Stimulated activated memory B cell treated with anti-CD40 and anti-IgM and Interleukin-4, amounts not matched to agents 10 μg/mL and 1 μg/mL and 100 μg/mL, for 72 hours (primary cell): ENCODE results near the gene CCDC148.
"Not testable (repeated sequence)": the region's sequence is repeated elsewhere in the genome, so short reads cannot be mapped to it uniquely, and the experiment has no call there.

Experiments used
- ATAC-seq: fragments of 150-1000 bp; cut with Tn5 transposase; 2 replicates; pipeline ENCODE4 v1.10.0; 2021
- H3K27ac Mint-ChIP-seq: one replicate; pipeline ENCODE4 v1.8.0; 2022; ENCODE audit warnings: mild to moderate bottlenecking, mixed read lengths
- H3K27me3 Mint-ChIP-seq: one replicate; pipeline ENCODE4 v1.8.0; 2022; ENCODE audit warnings: mixed read lengths
- H3K36me3 Mint-ChIP-seq: one replicate; pipeline ENCODE4 v1.8.0; 2022; ENCODE audit warnings: mixed read lengths
- H3K4me1 Mint-ChIP-seq: one replicate; pipeline ENCODE4 v1.8.0; 2022; ENCODE audit warnings: mixed read lengths
- H3K4me3 Mint-ChIP-seq: one replicate; pipeline ENCODE4 v1.8.0; 2022; ENCODE audit warnings: mild to moderate bottlenecking, moderate library complexity, mixed read lengths
- H3K9me3 Mint-ChIP-seq: one replicate; pipeline ENCODE4 v1.8.0; 2022; ENCODE audit warnings: mixed read lengths

The CCDC148 gene

GRCh38 chr2:158317642-158318041 lies 138.9 kb downstream of the CCDC148 start:
- H3K27me3 Mint-ChIP-seq: no peaks in the 10 kb centered on the region
- no peaks in the 10 kb centered on the region for H3K4me1 Mint-ChIP-seq
- ATAC-seq: no peak
- H3K4me3 Mint-ChIP-seq: no peak overlapping the region
- no peaks in the 10 kb centered on the region for H3K36me3 Mint-ChIP-seq
- no peak overlapping the region for H3K27ac Mint-ChIP-seq
- H3K9me3 Mint-ChIP-seq: no peaks in the 10 kb centered on the region

GRCh38 chr2:158315803-158316414 lies 140.6 kb downstream of the CCDC148 start:
- H3K4me1 Mint-ChIP-seq: no peaks in the 10 kb centered on the region
- ATAC-seq: no peak
- no peaks in the 10 kb centered on the region for H3K27me3 Mint-ChIP-seq
- no peak overlapping the region for H3K27ac Mint-ChIP-seq
- no peaks in the 10 kb centered on the region for H3K36me3 Mint-ChIP-seq
- no peaks in the 10 kb centered on the region for H3K9me3 Mint-ChIP-seq
- H3K4me3 Mint-ChIP-seq: no peak overlapping the region

DNA sequence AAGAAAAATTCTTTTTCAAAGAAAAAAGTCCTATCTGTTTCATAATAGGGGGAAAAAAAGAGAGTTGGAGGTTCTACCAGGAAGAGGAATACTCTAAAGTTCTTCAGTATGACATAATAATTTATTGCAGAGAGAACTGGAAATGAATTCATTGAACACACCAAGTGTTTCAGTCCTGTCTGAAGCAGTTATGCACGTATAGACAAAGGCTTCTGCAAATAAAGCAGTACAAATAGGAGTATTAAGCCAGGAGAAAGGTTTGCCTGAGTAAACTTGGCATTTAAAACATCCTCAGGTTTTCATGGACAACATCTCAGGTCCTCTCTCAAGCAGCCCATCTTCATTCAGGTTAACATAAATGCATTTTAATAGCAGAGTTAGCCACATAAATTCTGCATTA lies 141.6 kb downstream of the CCDC148 start:
- ATAC-seq: no peak
- no peaks in the 10 kb centered on the region for H3K27me3 Mint-ChIP-seq
- no peaks in the 10 kb centered on the region for H3K4me1 Mint-ChIP-seq
- no peaks in the 10 kb centered on the region for H3K36me3 Mint-ChIP-seq
- H3K27ac Mint-ChIP-seq: no peak overlapping the region
- no peak overlapping the region for H3K4me3 Mint-ChIP-seq
- no peaks in the 10 kb centered on the region for H3K9me3 Mint-ChIP-seq

- Mint-ChIP-seq H3K36me3 (no peaks in the 10 kb centered on the region), H3K4me3 (no peak overlapping the region), H3K27ac (no peak overlapping the region), H3K4me1 (no peaks in the 10 kb centered on the region), H3K27me3 (no peaks in the 10 kb centered on the region), H3K9me3 (no peaks in the 10 kb centered on the region)
- no peak for ATAC-seq
Observed at GRCh38 chr2:158313734-158314133, 142.8 kb downstream of the CCDC148 start.

- no peaks in the 10 kb centered on the region for H3K4me1 Mint-ChIP-seq
- ATAC-seq: no peak
- no peaks in the 10 kb centered on the region for H3K9me3 Mint-ChIP-seq
- no peaks in the 10 kb centered on the region for H3K27me3 Mint-ChIP-seq
- H3K4me3 Mint-ChIP-seq: no peak overlapping the region
- H3K27ac Mint-ChIP-seq: no peak overlapping the region
- H3K36me3 Mint-ChIP-seq: no peaks in the 10 kb centered on the region
Observed at GRCh38 chr2:158312981-158313380, 143.6 kb downstream of the CCDC148 start.

DNA sequence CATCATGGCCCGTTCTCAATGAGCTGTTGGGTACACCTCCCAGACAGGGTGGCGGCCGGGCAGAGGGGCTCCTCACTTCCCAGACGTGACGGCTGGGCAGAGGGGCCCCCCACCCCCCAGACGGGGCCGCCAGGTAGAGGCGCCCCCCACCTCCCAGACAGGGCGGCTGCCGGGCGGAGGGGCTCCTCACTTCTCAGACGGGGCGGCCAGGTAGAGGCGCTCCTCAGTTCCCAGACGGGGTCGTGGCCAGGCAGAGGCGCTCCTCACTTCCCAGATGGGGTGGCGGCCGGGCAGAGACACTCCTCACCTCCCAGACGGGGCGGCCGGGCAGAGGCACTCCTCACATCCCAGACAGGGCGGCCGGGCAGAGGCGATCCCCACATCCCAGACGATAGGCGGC lies 146.1 kb downstream of the CCDC148 start:
- not testable (repeated sequence) for H3K9me3 Mint-ChIP-seq, H3K27me3 Mint-ChIP-seq, H3K4me3 Mint-ChIP-seq, H3K4me1 Mint-ChIP-seq, ATAC-seq, H3K36me3 Mint-ChIP-seq, H3K27ac Mint-ChIP-seq

DNA sequence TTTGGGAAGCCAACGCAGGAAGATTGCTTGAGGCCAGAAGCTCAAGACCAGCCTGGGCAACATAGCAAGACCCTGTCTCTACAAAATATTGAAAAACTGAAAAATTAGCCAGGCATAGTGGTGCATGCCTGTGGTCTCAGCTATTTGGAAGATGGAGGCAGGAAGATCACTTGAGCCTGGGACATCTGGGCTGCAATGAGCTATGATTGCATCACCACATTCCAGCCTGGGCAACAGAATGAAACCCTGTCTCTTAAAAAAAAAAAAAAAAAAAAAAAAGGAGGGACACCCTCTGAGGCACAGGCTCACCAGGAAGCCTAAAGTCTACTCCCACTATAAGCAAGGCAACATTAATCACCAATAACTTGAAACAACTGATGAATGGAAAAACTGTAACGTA lies 151.1 kb downstream of the CCDC148 start:
- Mint-ChIP-seq H3K9me3 (peaks cover 4% of the 10 kb centered on the region), H3K36me3 (no peaks in the 10 kb centered on the region), H3K27me3 (no peaks in the 10 kb centered on the region), H3K4me3 (no peak overlapping the region), H3K4me1 (no peaks in the 10 kb centered on the region), H3K27ac (no peak overlapping the region)
- no peak for ATAC-seq

GRCh38 chr2:158300394-158300793 lies 156.2 kb downstream of the CCDC148 start:
- Mint-ChIP-seq H3K4me1 (no peaks in the 10 kb centered on the region), H3K9me3 (peaks cover 3% of the 10 kb centered on the region), H3K4me3 (no peak overlapping the region), H3K36me3 (no peaks in the 10 kb centered on the region), H3K27me3 (no peaks in the 10 kb centered on the region), H3K27ac (no peak overlapping the region)
- no peak for ATAC-seq

DNA sequence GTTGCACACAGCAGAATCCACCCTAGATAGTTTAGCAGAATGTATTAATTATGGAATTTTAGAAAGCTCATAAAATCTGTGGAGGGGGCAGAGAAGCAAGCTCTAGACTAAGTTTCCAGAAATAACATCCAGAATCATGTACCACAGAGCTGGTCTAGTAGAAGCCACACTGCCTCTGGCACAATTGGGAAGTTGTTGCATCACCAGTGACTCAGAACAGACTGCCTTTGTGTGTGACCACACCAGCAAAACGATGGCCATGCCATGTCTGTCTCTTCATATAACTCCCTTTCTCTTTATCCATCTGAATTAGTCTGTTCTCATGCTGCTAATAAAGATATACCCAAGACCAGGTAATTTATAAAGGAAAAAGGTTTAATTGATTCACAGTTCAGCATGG lies 158.9 kb downstream of the CCDC148 start:
- Mint-ChIP-seq H3K27ac (no peak overlapping the region), H3K36me3 (no peaks in the 10 kb centered on the region), H3K4me3 (no peak overlapping the region), H3K4me1 (no peaks in the 10 kb centered on the region), H3K27me3 (no peaks in the 10 kb centered on the region), H3K9me3 (peaks cover 3% of the 10 kb centered on the region)
- no peak for ATAC-seq

DNA sequence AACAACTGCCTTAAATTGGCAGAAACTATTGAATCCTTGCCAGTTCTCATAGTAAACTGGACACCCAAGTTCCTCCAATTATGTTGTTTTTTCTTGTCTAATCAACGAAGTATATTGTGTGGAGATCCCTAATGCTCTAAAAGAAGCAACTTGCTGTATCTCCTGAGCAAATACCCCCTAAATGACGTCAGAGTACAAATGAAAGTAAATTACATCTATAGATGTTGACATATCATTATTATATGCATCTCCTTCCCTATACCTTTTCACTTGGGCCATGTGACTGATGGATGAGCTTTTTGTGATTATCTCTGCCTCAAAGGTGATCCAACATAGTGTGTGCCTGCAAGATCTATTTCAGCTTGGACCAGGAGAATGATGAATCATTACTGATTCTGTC lies 159.4 kb downstream of the CCDC148 start:
- ATAC-seq: no peak
- Mint-ChIP-seq H3K27me3 (no peaks in the 10 kb centered on the region), H3K27ac (no peak overlapping the region), H3K9me3 (peaks cover 3% of the 10 kb centered on the region), H3K4me3 (no peak overlapping the region), H3K4me1 (no peaks in the 10 kb centered on the region), H3K36me3 (no peaks in the 10 kb centered on the region)

- no peak overlapping the region for H3K4me3 Mint-ChIP-seq
- ATAC-seq: no peak
- H3K4me1 Mint-ChIP-seq: no peaks in the 10 kb centered on the region
- no peaks in the 10 kb centered on the region for H3K36me3 Mint-ChIP-seq
- H3K27ac Mint-ChIP-seq: no peak overlapping the region
- no peaks in the 10 kb centered on the region for H3K27me3 Mint-ChIP-seq
- H3K9me3 Mint-ChIP-seq: no peaks in the 10 kb centered on the region
Observed at GRCh38 chr2:158293722-158294121, 162.8 kb downstream of the CCDC148 start.

- no peaks in the 10 kb centered on the region for H3K36me3 Mint-ChIP-seq
- no peak overlapping the region for H3K27ac Mint-ChIP-seq
- H3K4me1 Mint-ChIP-seq: no peaks in the 10 kb centered on the region
- no peaks in the 10 kb centered on the region for H3K27me3 Mint-ChIP-seq
- ATAC-seq: no peak
- no peak overlapping the region for H3K4me3 Mint-ChIP-seq
- H3K9me3 Mint-ChIP-seq: no peaks in the 10 kb centered on the region
Observed at GRCh38 chr2:158291544-158292180, 164.9 kb downstream of the CCDC148 start.

DNA sequence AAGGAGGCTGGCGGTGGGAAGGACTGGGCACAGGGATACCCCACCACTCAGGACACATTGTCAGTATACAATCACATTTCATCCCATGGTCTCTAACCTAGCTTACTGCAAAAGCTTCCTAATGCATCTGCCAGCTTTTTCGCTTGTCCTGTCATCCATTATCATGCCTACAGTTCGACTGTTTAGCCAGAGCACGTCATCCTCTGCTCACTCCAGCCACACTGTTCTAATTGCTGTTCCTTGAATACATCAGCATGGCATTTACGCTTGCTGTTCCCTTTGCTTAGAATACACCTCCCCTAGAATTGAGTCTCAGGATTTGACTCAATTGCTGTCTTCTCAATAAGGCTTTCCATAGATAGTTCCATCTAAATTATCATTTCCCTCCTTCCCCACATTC lies 166.3 kb downstream of the CCDC148 start:
- Mint-ChIP-seq H3K27ac (no peak overlapping the region), H3K4me1 (no peaks in the 10 kb centered on the region), H3K27me3 (no peaks in the 10 kb centered on the region), H3K36me3 (no peaks in the 10 kb centered on the region), H3K9me3 (peaks cover 3% of the 10 kb centered on the region), H3K4me3 (no peak overlapping the region)
- no peak for ATAC-seq

DNA sequence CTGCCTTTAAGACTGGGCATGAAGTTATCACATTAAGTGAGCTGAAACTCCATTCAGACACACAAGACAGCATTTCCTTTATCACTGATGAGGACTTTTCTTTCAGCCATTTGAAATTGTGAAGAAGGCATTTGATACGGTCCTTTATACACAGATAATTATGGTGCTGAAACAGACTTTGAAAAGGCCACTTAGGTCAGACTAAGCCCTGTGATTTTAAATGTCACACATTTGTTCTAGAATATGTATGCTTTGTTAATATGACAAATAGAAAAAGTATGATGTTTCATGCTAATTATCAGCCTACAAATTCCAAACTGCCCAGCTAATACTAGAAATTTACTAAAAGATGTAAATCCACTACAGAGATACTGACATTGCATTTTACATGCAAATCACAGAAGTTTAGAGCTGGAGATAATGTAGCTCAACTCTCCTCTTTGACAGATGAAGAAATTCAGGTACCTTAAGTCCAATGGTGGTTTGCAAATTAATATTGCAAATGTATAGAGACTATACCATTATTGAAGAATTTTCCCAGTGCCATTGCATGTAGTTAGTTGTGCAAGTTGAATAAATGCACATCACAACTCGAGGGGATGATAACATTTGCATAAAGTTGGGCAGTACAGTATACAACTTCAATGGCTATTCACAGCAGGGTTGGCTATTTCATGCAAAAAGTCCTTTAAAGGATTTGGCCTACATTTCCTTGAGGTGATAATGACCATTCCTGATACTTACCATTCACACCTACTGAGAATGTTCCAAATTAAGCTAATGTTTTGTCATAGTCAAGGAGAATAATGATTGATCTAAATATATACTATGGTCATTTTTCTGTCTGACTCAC lies 179.7 kb downstream of the CCDC148 start:
- no peak for ATAC-seq
- Mint-ChIP-seq H3K9me3 (no peaks in the 10 kb centered on the region), H3K4me3 (no peak overlapping the region), H3K27me3 (no peaks in the 10 kb centered on the region), H3K4me1 (no peaks in the 10 kb centered on the region), H3K27ac (no peak overlapping the region), H3K36me3 (no peaks in the 10 kb centered on the region)

DNA sequence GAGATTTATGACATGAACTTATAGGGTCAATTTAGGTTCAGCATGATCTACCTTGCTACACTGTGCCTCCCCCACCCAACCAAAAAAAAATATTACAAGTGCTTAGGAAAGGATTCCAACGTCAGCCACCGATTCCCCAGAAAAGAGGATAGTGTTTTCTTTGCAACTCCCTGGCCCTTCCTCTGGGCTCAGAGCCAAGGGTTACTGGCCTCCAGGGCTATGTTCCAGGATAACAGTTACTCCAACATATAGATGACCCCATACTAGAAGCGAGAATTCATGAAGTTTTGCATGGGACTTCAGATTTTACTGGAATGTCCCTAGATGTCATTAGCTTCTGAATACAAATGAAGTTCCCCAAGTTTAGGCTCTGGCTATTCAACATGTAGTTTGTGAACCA lies 182.8 kb downstream of the CCDC148 start:
- Mint-ChIP-seq H3K36me3 (no peaks in the 10 kb centered on the region), H3K27ac (no peak overlapping the region), H3K9me3 (no peaks in the 10 kb centered on the region), H3K4me3 (no peak overlapping the region), H3K27me3 (no peaks in the 10 kb centered on the region), H3K4me1 (no peaks in the 10 kb centered on the region)
- ATAC-seq: no peak

- ATAC-seq: no peak
- H3K9me3 Mint-ChIP-seq: peaks cover 2% of the 10 kb centered on the region
Observed at GRCh38 chr2:158270536-158270935, 186.0 kb downstream of the CCDC148 start.

More at GRCh38 chr2:158270536-158270935, 186.0 kb downstream of the CCDC148 start:
- H3K4me1 Mint-ChIP-seq: no peaks in the 10 kb centered on the region
- no peaks in the 10 kb centered on the region for H3K36me3 Mint-ChIP-seq
- H3K27ac Mint-ChIP-seq: no peak overlapping the region
- H3K4me3 Mint-ChIP-seq: no peak overlapping the region
- H3K27me3 Mint-ChIP-seq: no peaks in the 10 kb centered on the region
